OCI-LY1 (cell line): ENCODE measurements around the gene RNF34.

Experiments used
- H2AFZ ChIP-seq: fragments of 200-600 bp; sonication (generic), shearing (Covaris generic); 2 replicates; pipeline ENCODE4 v1.6.0; 2014; ENCODE audit warnings: antibody characterized with exemption, mild to moderate bottlenecking, low read length
- H3F3A ChIP-seq: fragments of 200-600 bp; sonication (generic), shearing (Covaris generic); 2 replicates; pipeline ENCODE4 v1.6.0; 2014; ENCODE audit warnings: mild to moderate bottlenecking, antibody characterized with exemption, low read length, moderate library complexity; ENCODE audit not compliant: insufficient read depth
- H3K27ac ChIP-seq: fragments of 200-600 bp; sonication (generic); 2 replicates; pipeline ENCODE4 v1.5.1; 2014; ENCODE audit warnings: low read length, mixed run types, mild to moderate bottlenecking, low read depth; ENCODE audit not compliant: poor library complexity, severe bottlenecking
- H3K27me3 ChIP-seq: fragments of 200-600 bp; sonication (generic); 2 replicates; pipeline ENCODE4 v1.6.0; 2014; ENCODE audit warnings: antibody characterized with exemption, mild to moderate bottlenecking, low read length, moderate library complexity; ENCODE audit not compliant: insufficient read depth
- H3K36me3 ChIP-seq: fragments of 200-600 bp; sonication (generic); 2 replicates; pipeline ENCODE4 v1.6.1; 2014; ENCODE audit warnings: mild to moderate bottlenecking, antibody characterized with exemption, low read length, moderate library complexity, mixed read lengths; ENCODE audit not compliant: insufficient read depth
- H3K4me1 ChIP-seq: fragments of 200-600 bp; sonication (generic); 2 replicates; pipeline ENCODE4 v1.5.1; 2014; ENCODE audit warnings: mild to moderate bottlenecking, low read length, moderate library complexity; ENCODE audit not compliant: insufficient read depth, severe bottlenecking
- H3K4me2 ChIP-seq: fragments of 200-600 bp; sonication (generic), shearing (Covaris generic); 2 replicates; pipeline ENCODE4 v1.6.1; 2014; ENCODE audit warnings: low read length
- H3K4me3 ChIP-seq: fragments of 200-600 bp; sonication (generic); 2 replicates; pipeline ENCODE4 v1.5.1; 2014; ENCODE audit warnings: low read length, low read depth, mild to moderate bottlenecking, mixed read lengths; ENCODE audit not compliant: poor library complexity, severe bottlenecking
- H3K79me2 ChIP-seq: fragments of 200-600 bp; shearing (Covaris generic); 2 replicates; pipeline ENCODE4 v1.6.1; 2016; ENCODE audit warnings: mixed run types, low read length, mixed read lengths; ENCODE audit not compliant: insufficient read depth
- H3K9ac ChIP-seq: fragments of 200-600 bp; sonication (generic), shearing (Covaris generic); 2 replicates; pipeline ENCODE4 v1.6.1; 2014; ENCODE audit warnings: mild to moderate bottlenecking, low read length, mixed read lengths
- H3K9me2 ChIP-seq: fragments of 200-600 bp; sonication (generic), shearing (Covaris generic); 2 replicates; pipeline ENCODE4 v1.6.1; 2014; ENCODE audit warnings: low read depth, mild to moderate bottlenecking, low read length, mixed read lengths
- H3K9me3 ChIP-seq: fragments of 200-600 bp; shearing (Covaris generic); 2 replicates; pipeline ENCODE4 v1.6.1; 2014; ENCODE audit warnings: low read length, mixed read lengths
- H4K20me1 ChIP-seq: fragments of 200-600 bp; sonication (generic), shearing (Covaris generic); 2 replicates; pipeline ENCODE4 v1.6.0; 2016; ENCODE audit warnings: mild to moderate bottlenecking, low read length; ENCODE audit not compliant: insufficient read depth
- EZH2 ChIP-seq: fragments of 200-600 bp; sonication (generic), shearing (Covaris generic); IDR thresholded peaks from 2 replicates; pipeline ENCODE4 v1.8.0; 2017; ENCODE audit warnings: borderline replicate concordance, mixed run types, mild to moderate bottlenecking, antibody characterized with exemption, low read length, moderate library complexity, mixed read lengths
- TF ChIP-seq, protein P1 (sequence below): fragments of 200-600 bp; sonication (generic), shearing (Covaris generic); IDR thresholded peaks from 2 replicates; pipeline ENCODE4 v1.5.1; 2017; ENCODE audit warnings: mild to moderate bottlenecking, antibody characterized with exemption, low read length, moderate library complexity, mixed read lengths

The RNF34 gene

DNA sequence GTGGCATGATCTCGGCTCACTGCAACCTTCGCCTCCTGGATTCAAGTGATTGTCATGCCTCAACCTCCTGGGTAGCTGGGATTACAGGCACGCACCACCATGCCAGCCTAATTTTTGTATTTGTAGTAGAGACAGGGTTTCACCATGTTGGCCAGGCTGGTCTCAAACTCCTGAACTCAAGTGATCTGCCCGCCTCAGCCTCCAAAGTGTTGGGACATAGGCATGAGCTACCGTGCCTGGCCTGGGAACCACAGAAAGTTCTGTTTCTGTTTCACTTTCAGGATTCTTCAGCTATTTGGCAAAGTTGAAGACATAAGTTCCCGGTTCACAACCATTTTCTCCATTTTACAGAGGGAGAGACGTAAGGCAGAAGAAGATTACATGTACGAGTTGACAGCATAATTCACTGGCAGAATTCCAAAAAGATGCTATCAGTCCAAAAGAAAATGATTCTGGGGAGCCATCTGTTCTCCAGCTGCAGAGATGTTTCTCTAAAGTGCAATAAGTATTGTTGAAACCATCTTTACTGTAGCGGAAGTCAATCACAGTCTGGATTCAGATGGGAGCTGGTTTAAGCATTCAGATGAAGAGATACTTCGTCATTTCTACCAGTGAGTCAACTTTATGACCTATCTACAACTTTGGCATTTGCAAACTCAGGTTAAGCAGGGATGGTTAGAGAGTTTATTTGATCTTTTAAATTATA is 8.1 kb upstream of the RNF34 start:
- no peaks in the 10 kb centered on the region for H3K9me3 ChIP-seq
- H3K9ac ChIP-seq = no peak overlapping the region
- H3K4me3 ChIP-seq = no peak overlapping the region
- no peaks in the 10 kb centered on the region for H3K36me3 ChIP-seq
- no peaks in the 10 kb centered on the region for H3K4me1 ChIP-seq
- TF ChIP-seq EZH2 = no peak
- no peaks in the 10 kb centered on the region for H3K27me3 ChIP-seq
- no peaks in the 10 kb centered on the region for H3K79me2 ChIP-seq
- H2AFZ ChIP-seq = no peak overlapping the region
- H4K20me1 ChIP-seq = no peaks in the 10 kb centered on the region
- no peaks in the 10 kb centered on the region for H3F3A ChIP-seq
- no peak overlapping the region for H3K27ac ChIP-seq
- no peaks in the 10 kb centered on the region for H3K9me2 ChIP-seq
- H3K4me2 ChIP-seq = no peak overlapping the region

DNA sequence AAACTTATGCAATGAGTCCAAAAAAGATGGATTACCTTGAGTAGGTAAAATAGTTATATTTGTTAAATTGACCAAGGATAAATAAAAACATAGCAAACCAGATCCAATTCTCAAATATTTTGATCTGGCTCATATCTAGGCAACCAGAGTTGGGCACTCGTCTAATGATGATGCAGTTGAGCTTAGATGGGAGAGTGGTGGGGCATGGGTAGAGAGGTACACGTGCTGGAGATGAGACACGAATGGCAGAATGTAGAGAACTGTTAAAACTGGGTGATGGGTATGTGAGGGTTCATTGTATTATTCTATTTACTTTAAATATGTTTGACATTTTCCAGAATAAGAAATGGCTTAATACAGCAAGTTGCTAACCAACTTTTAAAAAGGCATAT is 7.6 kb upstream of the RNF34 start:
- Histone ChIP-seq H3F3A (no peaks in the 10 kb centered on the region), H3K27me3 (no peaks in the 10 kb centered on the region), H3K9ac (no peak overlapping the region), H3K9me2 (no peaks in the 10 kb centered on the region), H3K9me3 (no peaks in the 10 kb centered on the region), H3K4me1 (no peaks in the 10 kb centered on the region), H3K4me3 (no peak overlapping the region), H3K4me2 (no peak overlapping the region), H4K20me1 (no peaks in the 10 kb centered on the region), H2AFZ (no peak overlapping the region), H3K27ac (no peak overlapping the region), H3K79me2 (no peaks in the 10 kb centered on the region), H3K36me3 (no peaks in the 10 kb centered on the region)
- TF ChIP-seq, protein P1, sequence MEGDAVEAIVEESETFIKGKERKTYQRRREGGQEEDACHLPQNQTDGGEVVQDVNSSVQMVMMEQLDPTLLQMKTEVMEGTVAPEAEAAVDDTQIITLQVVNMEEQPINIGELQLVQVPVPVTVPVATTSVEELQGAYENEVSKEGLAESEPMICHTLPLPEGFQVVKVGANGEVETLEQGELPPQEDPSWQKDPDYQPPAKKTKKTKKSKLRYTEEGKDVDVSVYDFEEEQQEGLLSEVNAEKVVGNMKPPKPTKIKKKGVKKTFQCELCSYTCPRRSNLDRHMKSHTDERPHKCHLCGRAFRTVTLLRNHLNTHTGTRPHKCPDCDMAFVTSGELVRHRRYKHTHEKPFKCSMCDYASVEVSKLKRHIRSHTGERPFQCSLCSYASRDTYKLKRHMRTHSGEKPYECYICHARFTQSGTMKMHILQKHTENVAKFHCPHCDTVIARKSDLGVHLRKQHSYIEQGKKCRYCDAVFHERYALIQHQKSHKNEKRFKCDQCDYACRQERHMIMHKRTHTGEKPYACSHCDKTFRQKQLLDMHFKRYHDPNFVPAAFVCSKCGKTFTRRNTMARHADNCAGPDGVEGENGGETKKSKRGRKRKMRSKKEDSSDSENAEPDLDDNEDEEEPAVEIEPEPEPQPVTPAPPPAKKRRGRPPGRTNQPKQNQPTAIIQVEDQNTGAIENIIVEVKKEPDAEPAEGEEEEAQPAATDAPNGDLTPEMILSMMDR = no peak
- TF ChIP-seq EZH2 = no peak

DNA sequence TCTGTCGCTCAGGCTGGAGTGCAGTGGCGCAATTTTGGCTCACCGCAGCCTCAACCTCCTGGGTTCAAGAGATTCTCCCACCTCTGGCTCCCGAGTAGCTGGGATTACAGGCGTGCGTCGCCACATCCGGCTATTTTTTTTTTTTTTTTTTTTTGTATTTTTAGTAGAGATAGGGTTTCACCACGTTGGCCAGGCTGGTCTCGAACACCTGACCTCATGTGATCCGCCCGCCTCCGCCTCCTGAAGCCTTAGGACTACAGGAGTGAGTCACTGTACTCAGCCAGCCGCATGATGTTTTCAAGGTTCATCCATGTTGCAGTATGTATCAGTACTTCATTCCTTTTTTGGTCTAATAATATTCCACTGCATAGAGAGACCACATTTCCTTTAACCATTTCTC is 2.4 kb upstream of the RNF34 start:
- no peaks in the 10 kb centered on the region for H3K9me3 ChIP-seq
- no peak overlapping the region for H3K27ac ChIP-seq
- no peak overlapping the region for H3K4me3 ChIP-seq
- no peak overlapping the region for H3K4me2 ChIP-seq
- no peak overlapping the region for H2AFZ ChIP-seq
- no peaks in the 10 kb centered on the region for H3K9me2 ChIP-seq
- peaks cover 3% of the 10 kb centered on the region for H3K36me3 ChIP-seq
- H3K4me1 ChIP-seq = peaks cover 26% of the 10 kb centered on the region
- TF ChIP-seq, protein P1 = no peak
- TF ChIP-seq EZH2 = no peak
- no peaks in the 10 kb centered on the region for H4K20me1 ChIP-seq
- no peak overlapping the region for H3K9ac ChIP-seq
- no peaks in the 10 kb centered on the region for H3K27me3 ChIP-seq
- no peaks in the 10 kb centered on the region for H3F3A ChIP-seq
- peaks cover 22% of the 10 kb centered on the region for H3K79me2 ChIP-seq

DNA sequence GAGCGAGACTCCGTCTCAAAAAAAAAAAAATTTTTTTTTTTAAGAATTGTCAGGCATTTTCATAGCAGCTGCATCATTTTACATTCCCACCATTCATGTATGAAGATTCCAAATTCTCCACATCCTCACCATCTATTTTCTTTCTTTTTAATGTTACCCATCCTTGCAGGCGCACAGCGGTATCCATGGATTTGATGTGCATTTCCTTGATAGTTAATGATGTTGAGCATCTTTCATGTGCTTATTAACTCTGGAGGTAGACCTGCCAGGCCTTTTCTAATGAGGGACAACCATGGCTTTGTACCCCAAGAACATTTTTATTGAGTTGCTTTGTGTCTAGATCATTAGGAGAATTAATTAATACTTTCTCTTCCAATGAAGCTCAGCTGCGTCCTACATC is 1.6 kb upstream of the RNF34 start:
- no peaks in the 10 kb centered on the region for H3K27me3 ChIP-seq
- TF ChIP-seq EZH2 = no peak
- TF ChIP-seq, protein P1 = no peak
- H3K9me3 ChIP-seq = no peaks in the 10 kb centered on the region
- H3K27ac ChIP-seq = no peak overlapping the region
- H2AFZ ChIP-seq = no peak overlapping the region
- H3K9ac ChIP-seq = peak overlapping the region; percentile 69; the same call in 1 of the 2 replicates
- no peaks in the 10 kb centered on the region for H3F3A ChIP-seq
- no peaks in the 10 kb centered on the region for H3K9me2 ChIP-seq
- H3K79me2 ChIP-seq = peaks cover 27% of the 10 kb centered on the region
- H3K36me3 ChIP-seq = peaks cover 8% of the 10 kb centered on the region
- H3K4me2 ChIP-seq = peak overlapping the region; percentile 77
- H4K20me1 ChIP-seq = no peaks in the 10 kb centered on the region
- peak overlapping the region; percentile 96 for H3K4me3 ChIP-seq
- peaks cover 30% of the 10 kb centered on the region for H3K4me1 ChIP-seq
